Measurements from ENCODE around the gene ZNF189.
"Not testable (repeated sequence)": the region's sequence is repeated elsewhere in the genome, so short reads cannot be mapped to it uniquely, and the experiment has no call there.

The ZNF189 gene

DNA sequence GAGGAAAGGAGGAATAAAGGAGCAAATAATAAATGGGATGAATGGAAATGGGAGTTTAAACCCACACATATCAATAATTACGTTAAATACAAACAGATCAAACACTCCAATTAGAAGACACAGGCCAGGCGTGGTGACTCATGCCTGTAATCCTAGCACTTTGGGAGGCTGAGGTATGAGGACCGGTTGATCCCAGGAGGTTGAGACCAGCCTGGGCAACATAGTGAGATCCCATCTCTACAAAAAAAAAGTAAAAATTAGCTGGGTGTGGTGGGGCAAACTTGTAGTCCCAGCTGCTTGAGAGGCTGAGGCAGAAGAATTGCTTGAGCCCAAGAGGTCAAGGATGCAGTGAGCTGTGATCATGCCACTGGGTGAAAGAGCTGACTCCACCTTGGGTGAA, 17.5 kb upstream of the ZNF189 start:
- DNase-seq = no peak

GRCh38 chr9:101381833-101382342, 16.8 kb upstream of the ZNF189 start:
- DNase-seq = no peak

- DNase-seq = no peak
These were observed 15.3 kb upstream of the ZNF189 start for GRCh38 chr9:101383361-101383760.

DNA sequence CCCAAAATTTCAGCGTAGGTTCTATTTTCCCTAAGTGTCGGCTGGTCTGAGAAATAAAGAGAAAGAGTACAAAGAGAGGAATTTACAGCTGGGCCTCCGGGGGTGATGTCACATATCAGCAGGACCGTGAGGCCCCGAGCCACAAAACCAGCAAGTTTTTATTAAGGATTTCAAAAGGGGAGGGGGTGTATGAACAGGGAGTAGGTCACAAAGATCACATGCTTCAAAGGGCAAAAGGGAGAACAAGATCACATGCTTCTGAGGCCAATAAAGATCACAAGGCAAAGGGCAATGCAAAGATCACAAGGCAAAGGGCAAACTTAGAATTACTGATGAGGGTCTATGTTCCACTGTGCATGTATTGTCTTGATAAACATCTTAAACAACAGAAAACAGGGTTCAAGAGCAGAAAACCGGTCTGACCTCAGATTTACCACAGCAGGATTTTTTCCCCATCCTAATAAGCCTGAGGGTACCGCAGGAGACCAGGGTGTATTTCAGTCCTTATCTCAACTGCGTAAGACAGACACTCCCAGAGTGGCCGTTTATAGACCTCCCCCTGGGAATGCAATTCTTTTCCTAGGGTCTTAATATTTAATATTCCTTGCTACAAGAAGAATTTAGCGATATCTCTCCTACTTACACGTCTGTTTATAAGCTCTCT, 13.6 kb upstream of the ZNF189 start, which contains the start of gene BAAT:
BAAT (minus strand) TSS at position 134 of the 664 bp plus-strand sequence. CDS start 13,602 bp downstream, outside the sequence.
- DNase-seq = not testable (repeated sequence)

DNA sequence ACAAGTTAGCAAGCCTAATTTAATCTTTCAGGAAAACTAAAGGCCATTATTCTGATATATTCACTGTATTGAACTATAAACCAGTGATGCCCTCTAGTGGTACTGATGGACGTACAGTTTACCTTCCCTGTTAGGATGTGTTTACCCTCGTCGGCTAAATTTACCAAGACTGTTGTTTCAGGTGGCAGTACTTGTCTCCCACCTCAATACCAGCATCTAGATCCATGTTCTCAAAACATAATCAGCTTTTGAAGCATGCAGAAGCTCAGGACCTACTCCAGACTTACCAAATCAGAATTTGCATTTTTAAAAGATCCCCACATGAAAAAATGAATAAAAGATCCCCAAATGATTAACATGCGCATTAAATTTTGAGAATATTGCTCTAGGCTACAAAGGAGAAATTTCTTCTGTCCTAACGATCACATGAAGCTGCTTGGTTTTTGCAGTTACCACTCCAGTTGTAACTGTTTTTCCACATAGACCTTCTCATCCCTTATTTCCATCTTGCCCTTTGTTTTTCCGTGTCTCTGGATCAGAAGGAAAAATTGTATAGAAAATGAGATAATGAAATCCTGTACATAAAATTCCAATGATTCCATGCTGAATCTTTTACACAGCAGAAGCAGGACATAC, 10.7 kb upstream of the ZNF189 start:
- DNase-seq = peak in 1 of 5 donors; percentile 13

- DNase-seq = no peak
These were observed 10.1 kb upstream of the ZNF189 start for GRCh38 chr9:101388507-101388993.

DNA sequence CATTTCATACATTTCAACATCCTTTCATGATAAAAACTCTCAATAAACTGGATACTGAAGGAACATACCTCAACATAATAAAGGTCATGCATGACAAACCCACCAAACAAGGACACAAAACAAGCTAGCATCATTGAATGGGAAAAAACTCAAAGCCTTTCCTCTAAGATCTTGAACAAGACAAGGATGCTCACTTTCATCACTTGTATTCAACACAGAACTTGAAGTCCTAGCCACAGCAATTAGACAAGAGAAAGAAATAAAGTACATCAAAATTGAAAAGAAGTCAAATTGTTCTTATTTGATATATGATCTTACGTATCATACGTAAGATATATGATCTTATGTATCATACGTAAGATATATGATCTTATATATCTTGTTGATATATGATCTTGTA, 5.5 kb upstream of the ZNF189 start:
- no peak for DNase-seq

DNA sequence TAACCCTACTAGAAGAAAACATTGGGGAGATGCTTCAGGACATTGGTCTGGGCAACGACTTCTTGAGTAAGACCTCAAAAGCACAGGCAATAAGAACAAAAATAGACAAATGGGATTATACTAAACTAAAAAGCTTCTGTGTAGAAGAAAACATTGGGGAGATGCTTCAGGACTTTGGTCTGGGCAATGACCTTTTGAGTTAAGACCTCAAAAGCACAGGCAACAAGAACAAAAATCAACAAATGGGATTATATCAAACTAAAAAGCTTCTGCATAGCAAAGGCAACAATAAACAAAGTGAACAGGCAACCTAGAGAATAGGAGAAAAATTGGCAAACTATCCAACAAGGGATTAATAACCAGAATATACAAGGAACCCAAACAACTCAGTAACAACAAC, 4.0 kb upstream of the ZNF189 start:
- DNase-seq = no peak

GRCh38 chr9:101397746-101398067, 944 bp upstream of the ZNF189 start:
- DNase-seq = no peak

DNA sequence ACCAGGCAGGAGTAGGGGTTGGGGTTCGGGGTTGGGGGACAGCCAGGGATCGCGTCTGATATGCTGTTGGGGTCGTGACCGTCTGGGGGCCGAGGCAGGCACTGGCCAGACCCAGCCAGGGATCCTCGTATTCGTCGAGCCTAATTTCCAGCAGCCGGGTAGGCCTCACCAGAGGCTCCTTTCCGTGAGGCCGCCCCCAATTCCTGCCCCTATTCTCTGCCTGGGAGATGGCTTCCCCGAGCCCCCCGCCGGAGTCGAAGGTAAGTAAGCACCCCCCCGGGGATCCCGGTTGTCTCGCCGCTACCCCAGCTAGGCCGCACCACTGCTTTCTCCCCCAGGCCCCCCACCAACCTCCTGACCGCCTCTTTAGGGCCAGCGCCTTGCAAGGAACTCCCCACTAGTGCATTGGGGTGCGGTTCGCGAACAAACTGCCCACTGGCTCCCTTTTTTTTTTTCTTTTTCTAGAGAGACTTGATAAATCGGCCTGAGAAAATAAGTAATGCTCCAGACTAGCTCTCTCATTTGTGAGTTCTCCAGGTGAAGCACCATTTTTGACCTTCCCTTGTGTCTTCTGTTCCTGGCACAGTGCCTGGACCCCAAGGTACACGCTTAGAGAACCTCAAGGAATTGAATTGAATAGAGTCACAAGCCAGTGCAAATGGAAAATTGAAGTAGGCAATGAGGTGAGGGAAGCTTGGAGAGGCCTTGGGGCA, 435 bp downstream of the ZNF189 start:
- peak in 1 of 5 donors; percentile 7 for DNase-seq

- peak in 1 of 5 donors; percentile 3 for DNase-seq
These were observed 956 bp downstream of the ZNF189 start for GRCh38 chr9:101399643-101399970.

DNA sequence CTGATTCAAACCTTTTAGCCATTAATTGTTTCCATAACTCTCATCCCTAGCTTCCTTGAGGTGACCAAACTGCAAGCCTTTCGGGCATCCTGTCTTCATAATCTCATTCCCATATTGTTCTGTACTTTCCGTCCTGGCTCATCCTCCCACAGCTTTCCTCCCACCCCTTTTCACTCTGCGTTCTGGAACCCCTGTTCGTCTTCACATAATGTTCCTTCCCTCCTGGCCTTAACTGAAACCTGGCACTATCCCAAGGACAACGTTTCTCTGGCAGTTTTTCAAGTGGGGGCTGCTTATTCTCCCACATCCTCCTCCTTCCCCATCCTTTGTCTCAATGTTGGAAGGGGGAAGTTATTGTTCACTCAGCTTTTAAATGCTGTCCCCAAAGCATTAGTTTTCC, 1.5 kb downstream of the ZNF189 start:
- DNase-seq = no peak

- no peak for DNase-seq
These were observed 5.0 kb downstream of the ZNF189 start for GRCh38 chr9:101403516-101404285.

DNA sequence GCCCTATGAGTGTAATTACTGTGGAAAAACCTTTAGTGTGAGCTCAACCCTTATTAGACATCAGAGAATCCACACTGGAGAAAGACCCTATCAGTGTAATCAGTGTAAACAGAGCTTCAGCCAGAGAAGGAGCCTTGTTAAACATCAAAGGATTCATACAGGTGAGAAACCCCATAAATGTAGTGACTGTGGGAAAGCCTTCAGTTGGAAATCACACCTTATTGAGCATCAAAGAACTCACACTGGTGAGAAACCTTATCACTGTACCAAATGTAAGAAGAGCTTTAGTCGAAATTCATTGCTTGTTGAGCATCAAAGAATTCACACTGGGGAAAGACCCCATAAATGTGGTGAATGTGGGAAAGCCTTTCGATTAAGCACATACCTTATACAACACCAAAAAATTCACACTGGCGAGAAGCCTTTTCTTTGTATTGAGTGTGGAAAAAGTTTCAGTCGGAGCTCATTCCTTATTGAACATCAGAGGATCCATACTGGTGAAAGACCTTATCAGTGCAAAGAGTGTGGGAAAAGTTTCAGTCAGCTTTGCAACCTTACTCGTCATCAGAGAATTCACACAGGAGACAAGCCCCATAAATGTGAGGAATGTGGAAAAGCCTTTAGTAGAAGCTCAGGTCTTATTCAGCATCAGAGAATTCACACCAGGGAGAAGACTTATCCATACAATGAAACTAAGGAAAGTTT, 9.9 kb downstream of the ZNF189 start:
- no peak for DNase-seq

DNA sequence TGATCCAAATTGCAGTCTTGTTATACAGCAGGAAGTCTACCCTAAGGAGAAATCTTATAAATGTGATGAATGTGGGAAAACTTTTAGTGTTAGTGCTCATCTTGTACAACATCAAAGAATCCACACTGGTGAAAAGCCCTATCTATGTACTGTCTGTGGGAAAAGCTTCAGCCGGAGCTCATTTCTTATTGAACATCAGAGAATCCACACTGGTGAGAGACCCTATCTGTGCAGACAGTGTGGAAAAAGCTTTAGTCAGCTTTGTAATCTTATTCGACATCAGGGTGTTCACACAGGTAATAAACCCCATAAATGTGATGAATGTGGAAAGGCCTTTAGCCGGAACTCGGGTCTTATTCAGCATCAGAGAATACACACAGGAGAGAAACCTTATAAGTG, 10.4 kb downstream of the ZNF189 start:
- no peak for DNase-seq

- DNase-seq = no peak
These were observed 16.2 kb downstream of the ZNF189 start for GRCh38 chr9:101414839-101415238.

- no peak for DNase-seq
These were observed 16.9 kb downstream of the ZNF189 start for GRCh38 chr9:101415578-101415977.

- no peak for DNase-seq
These were observed 18.7 kb downstream of the ZNF189 start for GRCh38 chr9:101417389-101417788.

DNA sequence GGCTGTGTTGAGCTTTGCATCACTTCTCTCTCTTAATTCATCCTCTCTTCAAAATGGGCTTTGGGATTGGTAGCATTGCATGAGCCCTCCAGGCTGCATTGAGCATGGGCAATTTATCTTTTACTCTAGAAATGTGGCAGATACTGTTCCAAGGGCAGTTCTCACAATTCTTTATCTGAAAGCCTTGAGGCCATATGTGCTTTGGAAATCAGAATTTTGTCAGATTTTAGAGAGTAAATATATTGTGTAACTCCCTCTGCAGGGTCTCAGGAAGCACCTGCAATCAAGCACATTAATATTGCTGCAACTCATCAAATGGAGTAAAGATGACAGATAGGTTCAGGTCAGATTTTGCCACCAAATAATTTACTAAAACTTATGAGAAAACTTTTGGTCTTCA, 19.3 kb downstream of the ZNF189 start:
- no peak for DNase-seq

GRCh38 chr9:101418518-101419430, 20.1 kb downstream of the ZNF189 start:
- DNase-seq = no peak

- DNase-seq = no peak
These were observed 21.2 kb downstream of the ZNF189 start for GRCh38 chr9:101419863-101420262.

All from T-helper 1 cell (primary cell).